GM12878 (cell line): Measurements from ENCODE around the gene SLC24A3. TPM values are rescaled to one million over a fixed set of nuclear protein-coding genes. Genes with fewer than 3 reads are reported as not detected.

Experiments
- ATAC-seq: fragments of 200-7000 bp; cut with Tn5 transposase; 3 replicates; pipeline ENCODE4 v1.9.1; 2020; ENCODE audit warnings: mild to moderate bottlenecking, moderate library complexity
- BruUV-seq: library from RNA; stranded (reverse); fragments of 400-500 nt; replicated peaks from 2 replicates; lab custom pipeline; 2021; lab: Mats Ljungman, UMichigan
- CTCF ChIA-PET: fragments of 300-600 bp; sonication (Branson Sonifier 250); formaldehyde crosslinking; extraction: SDS; loops from one replicate; lab custom pipeline; 2021; ENCODE audit warnings: inconsistent platforms; lab: Yijun Ruan, JAX
- POLR2A ChIA-PET: fragments of 350-600 bp; formaldehyde crosslinking; extraction: SDS; loops from one replicate; lab custom pipeline; 2021; ENCODE audit warnings: inconsistent platforms; lab: Charles Lee
- RAD21 ChIA-PET: fragments of 300-600 bp; sonication (Branson Sonifier 250); formaldehyde crosslinking; loops from one replicate; lab custom pipeline; 2023; ENCODE audit warnings: antibody characterized with exemption; ENCODE audit not compliant: unreplicated experiment; lab: Charles Lee
- SMC1A ChIA-PET: fragments of 300-600 bp; sonication (Branson Sonifier 250); formaldehyde crosslinking; loops from one replicate; lab custom pipeline; 2023; ENCODE audit not compliant: unreplicated experiment, uncharacterized antibody; lab: Charles Lee
- DNase-seq: peaks from one replicate; pipeline ENCODE4 v3.0.0-alpha.2; 2011; ENCODE audit warnings: low read depth, low spot score
- FAIRE-seq: peaks from 3 replicates; lab custom pipeline; 2011; peaks lifted over from hg19 to GRCh38; lab: Jason Lieb, UNC
- H2AFZ ChIP-seq: 2 replicates; pipeline ENCODE4 v1.6.0; 2011; ENCODE audit warnings: low read depth, low read length, control low read depth; ENCODE audit not compliant: control insufficient read depth
- H3K27ac ChIP-seq: 2 replicates; pipeline ENCODE4 v1.5.1; 2011; ENCODE audit warnings: control low read depth; ENCODE audit not compliant: control insufficient read depth, insufficient read depth
- H3K27me3 ChIP-seq, 2 experiments: replicated peaks in 1 of 2; 2 replicates each; pipeline versions ENCODE4 v1.6.0 to v1.6.1; 2011; ENCODE audit warnings: low read length in 1 of 2; ENCODE audit not compliant: control insufficient read depth in 2 of 2, insufficient read depth in 2 of 2
- H3K36me3 ChIP-seq, 2 experiments: 2 replicates each; pipeline ENCODE4 v1.5.1; 2011; ENCODE audit warnings: low read length in 1 of 2; ENCODE audit not compliant: control insufficient read depth in 2 of 2, insufficient read depth in 2 of 2
- H3K4me1 ChIP-seq: 2 replicates; pipeline ENCODE4 v1.6.1; 2011; ENCODE audit warnings: mild to moderate bottlenecking, low read length, moderate library complexity, mixed read lengths; ENCODE audit not compliant: control insufficient read depth, insufficient read depth
- H3K4me2 ChIP-seq: 2 replicates; pipeline ENCODE4 v1.6.0; 2011; ENCODE audit warnings: control low read depth; ENCODE audit not compliant: control insufficient read depth, insufficient read depth
- H3K4me3 ChIP-seq: fragments of 200-600 bp; sonication (generic); 2 replicates; pipeline ENCODE4 v1.5.1; 2016
- H3K79me2 ChIP-seq: 2 replicates; pipeline ENCODE4 v1.6.0; 2011; ENCODE audit warnings: low read length; ENCODE audit not compliant: control insufficient read depth, insufficient read depth
- H3K9ac ChIP-seq: 2 replicates; pipeline ENCODE4 v1.8.0; 2011; ENCODE audit warnings: low read length, control low read depth, mixed read lengths; ENCODE audit not compliant: control insufficient read depth, insufficient read depth
- H3K9me3 ChIP-seq: replicated peaks from 3 replicates; pipeline ENCODE4 v1.5.1; 2011; ENCODE audit warnings: mild to moderate bottlenecking, low read length; ENCODE audit not compliant: control insufficient read depth, insufficient read depth
- H4K20me1 ChIP-seq: 2 replicates; pipeline ENCODE4 v1.6.0; 2011; ENCODE audit not compliant: control insufficient read depth, insufficient read depth
- IRF5 ChIP-seq: fragments of 450-650 bp; IDR thresholded peaks from 2 replicates; pipeline ENCODE4 v1.6.1; 2017; ENCODE audit warnings: borderline replicate concordance
- PAX8 ChIP-seq: fragments of 450-650 bp; IDR thresholded peaks from 2 replicates; pipeline ENCODE4 v1.6.1; 2017; ENCODE audit warnings: mild to moderate bottlenecking, moderate library complexity
- PRDM15 ChIP-seq: fragments of 450-650 bp; formaldehyde crosslinking; IDR thresholded peaks from 2 replicates; pipeline ENCODE4 v1.4.0; 2020; ENCODE audit warnings: mild to moderate bottlenecking, moderate library complexity
- ZBTB40 ChIP-seq: fragments of 450-650 bp; IDR thresholded peaks from 2 replicates; pipeline ENCODE4 v1.6.1; 2016; ENCODE audit warnings: mild to moderate bottlenecking, moderate library complexity, borderline replicate concordance
- WGBS: methylation state at CpG from one replicate; pipeline ENCODE4 v1.1.6; 2016; ENCODE audit warnings: low lambda C conversion rate; ENCODE audit not compliant: insufficient replicate concordance, insufficient coverage; ENCODE audit errors: missing lambda C conversion rate; 5-methylcytosine and 5-hydroxymethylcytosine counted together
- in situ Hi-C: fragments of 300-500 bp; cut with MboI; formaldehyde crosslinking; loops from 9 replicates; pipeline ENCODE4 v1.14.3; 2018; ENCODE audit warnings: mixed read lengths
- intact Hi-C: fragments of 100-400 bp; cut with micrococcal nuclease; formaldehyde crosslinking; loops from one replicate; pipeline ENCODE4 v1.14.2; 2022; ENCODE audit not compliant: unreplicated experiment
- polyA plus RNA-seq, 11 experiments: library from polyadenylated mRNA; depleted of rRNA in 4 of 11; unstranded in 6 of 11; stranded (reverse) in 5 of 11; fragments of >200 nt; fragmentation: Nextera tagmentation in 4 of 11; fragmentation: Illumina TruSeq in 1 of 11; extraction: Ambion mirVana in 4 of 11; extraction: Trizol in 1 of 11; gene quantifications; 1 replicate in 1 of 11; 2 replicates in 10 of 11; pipeline versions ENCODE4 v1.2.1 to v1.2.3, GENCODE V29; 2011 to 2016; ENCODE audit warnings: inconsistent platforms in 2 of 11, missing spikeins in 2 of 11, low read depth in 1 of 11
- total RNA-seq, 4 experiments: library from RNA; depleted of rRNA in 3 of 4; stranded (reverse); fragments of >200 nt in 3 of 4; fragmentation: Illumina TruSeq in 1 of 4; extraction: Trizol in 1 of 4; gene quantifications; 2 replicates each; pipeline versions ENCODE4 v1.2.1 to v1.2.3, GENCODE V29; 2013 to 2021
- TF ChIP-seq, protein P1 (sequence below): fragments of 450-650 bp; IDR thresholded peaks from 2 replicates; pipeline ENCODE4 v1.6.1; 2017; ENCODE audit warnings: mild to moderate bottlenecking, moderate library complexity

SLC24A3 gene
- total and polyA plus RNA-seq, 10 of the 15 experiments (the other 5 are each of a cell fraction or from before 2014, with no cell fraction given): 0.04 TPM; not detected in 9

DNA sequence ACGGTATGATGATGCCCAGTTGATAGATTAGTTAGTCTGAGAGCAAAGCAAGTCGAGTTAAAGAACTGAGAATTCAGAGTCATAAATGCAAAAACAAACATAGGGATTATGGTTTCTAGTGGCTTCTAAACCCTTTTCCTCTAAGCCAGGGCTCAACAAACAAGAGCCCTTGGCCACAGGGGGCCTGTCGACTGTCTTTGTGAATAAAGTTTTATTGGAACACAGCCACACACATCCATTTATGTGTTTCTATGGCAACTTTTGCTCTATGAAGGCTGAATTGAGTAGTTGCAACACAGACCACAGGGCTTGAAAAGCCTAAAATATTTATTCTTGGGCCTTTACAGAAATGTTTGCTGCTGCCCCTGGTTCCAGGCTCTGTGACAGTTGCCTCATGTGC lies 76.2 kb downstream of the SLC24A3 start:
- intact Hi-C loops: no loop called here
- ChIA-PET CTCF (no interaction called here), POLR2A (no interaction called here), RAD21 (no interaction called here), SMC1A (no interaction called here)
- Histone ChIP-seq H3K9me3 (no peaks in the 10 kb centered on the region), H3K27me3 (no peaks in the 10 kb centered on the region; a peak in 1 of 4 replicates), H3K4me3 (no peak overlapping the region), H3K27ac (no peak overlapping the region), H3K36me3 (no peaks in the 10 kb centered on the region), H3K79me2 (no peaks in the 10 kb centered on the region), H3K4me1 (no peaks in the 10 kb centered on the region), H3K4me2 (no peak overlapping the region), H3K9ac (no peak overlapping the region), H4K20me1 (no peaks in the 10 kb centered on the region), H2AFZ (no peak overlapping the region)
- WGBS: 0% methylated on average over 3 of the region's 3 CpGs
- DNase-seq: no peak
- BruUV-seq: no TSS peak
- in situ Hi-C loops: no loop called here
- FAIRE-seq: no peak
- ATAC-seq: no peak
- TF ChIP-seq ZBTB40: peak; percentile 41; the same call in 1 of the 2 replicates
- no peak for TF ChIP-seq IRF5
- TF ChIP-seq PAX8: no peak
- TF ChIP-seq, protein P1, sequence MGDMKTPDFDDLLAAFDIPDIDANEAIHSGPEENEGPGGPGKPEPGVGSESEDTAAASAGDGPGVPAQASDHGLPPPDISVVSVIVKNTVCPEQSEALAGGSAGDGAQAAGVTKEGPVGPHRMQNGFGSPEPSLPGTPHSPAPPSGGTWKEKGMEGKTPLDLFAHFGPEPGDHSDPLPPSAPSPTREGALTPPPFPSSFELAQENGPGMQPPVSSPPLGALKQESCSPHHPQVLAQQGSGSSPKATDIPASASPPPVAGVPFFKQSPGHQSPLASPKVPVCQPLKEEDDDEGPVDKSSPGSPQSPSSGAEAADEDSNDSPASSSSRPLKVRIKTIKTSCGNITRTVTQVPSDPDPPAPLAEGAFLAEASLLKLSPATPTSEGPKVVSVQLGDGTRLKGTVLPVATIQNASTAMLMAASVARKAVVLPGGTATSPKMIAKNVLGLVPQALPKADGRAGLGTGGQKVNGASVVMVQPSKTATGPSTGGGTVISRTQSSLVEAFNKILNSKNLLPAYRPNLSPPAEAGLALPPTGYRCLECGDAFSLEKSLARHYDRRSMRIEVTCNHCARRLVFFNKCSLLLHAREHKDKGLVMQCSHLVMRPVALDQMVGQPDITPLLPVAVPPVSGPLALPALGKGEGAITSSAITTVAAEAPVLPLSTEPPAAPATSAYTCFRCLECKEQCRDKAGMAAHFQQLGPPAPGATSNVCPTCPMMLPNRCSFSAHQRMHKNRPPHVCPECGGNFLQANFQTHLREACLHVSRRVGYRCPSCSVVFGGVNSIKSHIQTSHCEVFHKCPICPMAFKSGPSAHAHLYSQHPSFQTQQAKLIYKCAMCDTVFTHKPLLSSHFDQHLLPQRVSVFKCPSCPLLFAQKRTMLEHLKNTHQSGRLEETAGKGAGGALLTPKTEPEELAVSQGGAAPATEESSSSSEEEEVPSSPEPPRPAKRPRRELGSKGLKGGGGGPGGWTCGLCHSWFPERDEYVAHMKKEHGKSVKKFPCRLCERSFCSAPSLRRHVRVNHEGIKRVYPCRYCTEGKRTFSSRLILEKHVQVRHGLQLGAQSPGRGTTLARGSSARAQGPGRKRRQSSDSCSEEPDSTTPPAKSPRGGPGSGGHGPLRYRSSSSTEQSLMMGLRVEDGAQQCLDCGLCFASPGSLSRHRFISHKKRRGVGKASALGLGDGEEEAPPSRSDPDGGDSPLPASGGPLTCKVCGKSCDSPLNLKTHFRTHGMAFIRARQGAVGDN: no peak
- TF ChIP-seq PRDM15 (CRISPR knock-in tag): no peak
